Measurements from ENCODE around the gene STARD9. TPM values are rescaled to one million over a fixed set of nuclear protein-coding genes. Genes with fewer than 3 reads are reported as not detected.

STARD9 gene
- total and polyA plus RNA-seq, 2 experiments from 2014 or later = 0.60 to 1.4 TPM

- in situ Hi-C loops (cut with MboI) = no loop called here
- Histone ChIP-seq H3K79me2 (ENCODE audit: insufficient read depth) (no peaks in the 10 kb centered on the region), H3K27ac (no peak overlapping the region), H3K9ac (no peak overlapping the region), H3K36me3 (ENCODE audit: low read depth) (no peaks in the 10 kb centered on the region; the same call in 1 of the 2 replicates), H3K9me2 (ENCODE audit: insufficient read depth) (no peaks in the 10 kb centered on the region), H3K9me3 (ENCODE audit: low read depth) (no peaks in the 10 kb centered on the region), H3K4me3 (no peak overlapping the region), H2AFZ (no peak overlapping the region), H3K27me3 (replicated peaks; ENCODE audit: insufficient read depth) (no peaks in the 10 kb centered on the region), H3K4me2 (ENCODE audit: unreplicated experiment) (no peak overlapping the region), H3K4me1 (ENCODE audit: insufficient read depth) (no peaks in the 10 kb centered on the region), H3F3A (ENCODE audit: insufficient read depth) (peaks cover 5% of the 10 kb centered on the region; the same call in 1 of the 2 replicates), H4K20me1 (ENCODE audit: insufficient read depth) (no peaks in the 10 kb centered on the region)
- TF ChIP-seq EZH2phosphoT487 (IDR thresholded peaks at IDR 0.05; ENCODE audit: insufficient read depth, low read depth) (no peak), EZH2 (IDR thresholded peaks at IDR 0.05; ENCODE audit: insufficient read depth, poor library complexity, severe bottlenecking) (no peak)
- no peak for DNase-seq
- WGBS, 2 experiments (ENCODE audit: low coverage in 1 of 2, low lambda C conversion rate in 2 of 2, missing lambda C conversion rate in 2 of 2) = 97% methylated on average over 6 of the region's 6 CpGs
Observed at GRCh38 chr15:42681119-42681518, 105.7 kb downstream of the STARD9 start.

DNA sequence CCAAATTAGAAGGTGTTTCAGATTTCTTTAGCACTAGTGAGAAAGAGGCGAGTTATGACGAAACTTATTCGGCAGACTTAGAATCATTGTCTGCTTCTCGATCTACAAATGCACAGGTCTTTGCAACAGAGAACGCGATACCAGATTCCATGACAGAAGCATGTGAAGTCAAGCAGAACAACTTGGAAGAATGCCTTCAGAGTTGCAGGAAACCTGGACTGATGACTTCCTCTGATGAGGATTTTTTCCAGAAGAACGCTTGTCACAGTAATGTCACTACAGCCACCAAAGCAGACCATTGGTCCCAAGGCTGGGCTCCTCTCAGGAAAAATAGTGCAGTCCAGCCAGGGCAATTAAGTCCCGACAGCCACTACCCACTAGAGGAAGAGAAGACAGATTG lies 110.9 kb downstream of the STARD9 start:
- no peaks in the 10 kb centered on the region for H3K4me1 ChIP-seq (ENCODE audit: insufficient read depth)
- no peaks in the 10 kb centered on the region for H3K79me2 ChIP-seq (ENCODE audit: insufficient read depth)
- TF ChIP-seq EZH2phosphoT487 (IDR thresholded peaks at IDR 0.05; ENCODE audit: insufficient read depth, low read depth) (no peak), EZH2 (IDR thresholded peaks at IDR 0.05; ENCODE audit: insufficient read depth, poor library complexity, severe bottlenecking) (no peak)
- H3K9ac ChIP-seq = no peak overlapping the region
- H3K27me3 ChIP-seq (replicated peaks; ENCODE audit: insufficient read depth) = no peaks in the 10 kb centered on the region
- H3K27ac ChIP-seq = no peak overlapping the region
- H3K9me3 ChIP-seq (ENCODE audit: low read depth) = no peaks in the 10 kb centered on the region
- H4K20me1 ChIP-seq (ENCODE audit: insufficient read depth) = no peaks in the 10 kb centered on the region
- no peak for DNase-seq
- in situ Hi-C loops (cut with MboI) = no loop called here
- H3K36me3 ChIP-seq (ENCODE audit: low read depth) = no peaks in the 10 kb centered on the region; the same call in 1 of the 2 replicates
- H3K9me2 ChIP-seq (ENCODE audit: insufficient read depth) = no peaks in the 10 kb centered on the region
- no peak overlapping the region for H2AFZ ChIP-seq
- WGBS, 2 experiments (ENCODE audit: low coverage in 1 of 2, low lambda C conversion rate in 2 of 2, missing lambda C conversion rate in 2 of 2) = 96 to 99% methylated on average over 8 of the region's 8 CpGs
- no peak overlapping the region for H3K4me3 ChIP-seq
- H3K4me2 ChIP-seq (ENCODE audit: unreplicated experiment) = no peak overlapping the region
- no peaks in the 10 kb centered on the region for H3F3A ChIP-seq (ENCODE audit: insufficient read depth)

DNA sequence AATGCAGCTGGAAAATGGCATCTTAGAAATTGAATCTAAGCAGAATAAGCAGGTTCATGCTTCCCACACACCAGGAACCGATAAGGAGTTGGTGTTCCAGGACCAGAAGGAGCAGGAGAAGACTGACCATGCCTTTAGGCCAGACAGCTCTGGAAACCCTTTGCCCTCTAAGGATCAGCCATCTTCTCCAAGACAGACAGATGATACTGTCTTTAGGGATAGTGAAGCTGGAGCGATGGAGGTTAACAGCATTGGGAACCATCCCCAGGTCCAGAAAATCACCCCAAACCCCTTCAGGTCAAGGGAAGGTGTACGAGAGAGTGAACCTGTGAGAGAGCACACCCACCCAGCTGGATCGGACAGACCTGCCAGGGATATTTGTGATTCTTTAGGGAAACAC lies 112.3 kb downstream of the STARD9 start:
- no peak for DNase-seq
- TF ChIP-seq EZH2phosphoT487 (IDR thresholded peaks at IDR 0.05; ENCODE audit: insufficient read depth, low read depth) (no peak), EZH2 (IDR thresholded peaks at IDR 0.05; ENCODE audit: insufficient read depth, poor library complexity, severe bottlenecking) (no peak)
- H3F3A ChIP-seq (ENCODE audit: insufficient read depth) = no peaks in the 10 kb centered on the region
- no peaks in the 10 kb centered on the region for H3K27me3 ChIP-seq (replicated peaks; ENCODE audit: insufficient read depth)
- no peaks in the 10 kb centered on the region for H3K36me3 ChIP-seq (ENCODE audit: low read depth)
- in situ Hi-C loops (cut with MboI) = no loop called here
- no peaks in the 10 kb centered on the region for H3K9me2 ChIP-seq (ENCODE audit: insufficient read depth)
- H3K9me3 ChIP-seq (ENCODE audit: low read depth) = no peaks in the 10 kb centered on the region
- H3K9ac ChIP-seq = no peak overlapping the region
- H3K4me2 ChIP-seq (ENCODE audit: unreplicated experiment) = no peak overlapping the region
- no peak overlapping the region for H3K4me3 ChIP-seq
- H3K27ac ChIP-seq = no peak overlapping the region
- no peaks in the 10 kb centered on the region for H3K79me2 ChIP-seq (ENCODE audit: insufficient read depth)
- no peaks in the 10 kb centered on the region for H4K20me1 ChIP-seq (ENCODE audit: insufficient read depth)
- 94 to 96% methylated on average over 4 of the region's 4 CpGs for WGBS, 2 experiments (ENCODE audit: low coverage in 1 of 2, low lambda C conversion rate in 2 of 2, missing lambda C conversion rate in 2 of 2)
- H2AFZ ChIP-seq = no peak overlapping the region
- H3K4me1 ChIP-seq (ENCODE audit: insufficient read depth) = no peaks in the 10 kb centered on the region

- H3K4me2 ChIP-seq (ENCODE audit: unreplicated experiment) = no peak overlapping the region
- no peak for TF ChIP-seq EZH2 (IDR thresholded peaks at IDR 0.05; ENCODE audit: insufficient read depth, poor library complexity, severe bottlenecking)
- DNase-seq = no peak
- no peak overlapping the region for H3K4me3 ChIP-seq
- no peaks in the 10 kb centered on the region for H3K36me3 ChIP-seq (ENCODE audit: low read depth)
- H3K27ac ChIP-seq = no peak overlapping the region
- no peaks in the 10 kb centered on the region for H3K27me3 ChIP-seq (replicated peaks; ENCODE audit: insufficient read depth)
- 72 to 78% methylated on average over 3 of the region's 3 CpGs for WGBS, 2 experiments (ENCODE audit: low coverage in 1 of 2, low lambda C conversion rate in 2 of 2, missing lambda C conversion rate in 2 of 2)
- H2AFZ ChIP-seq = no peak overlapping the region
- H3F3A ChIP-seq (ENCODE audit: insufficient read depth) = no peaks in the 10 kb centered on the region
- no peaks in the 10 kb centered on the region for H3K9me3 ChIP-seq (ENCODE audit: low read depth)
- H3K79me2 ChIP-seq (ENCODE audit: insufficient read depth) = no peaks in the 10 kb centered on the region
- no peak overlapping the region for H3K9ac ChIP-seq
- no peaks in the 10 kb centered on the region for H4K20me1 ChIP-seq (ENCODE audit: insufficient read depth)
- in situ Hi-C loops (cut with MboI) = no loop called here
- no peaks in the 10 kb centered on the region for H3K9me2 ChIP-seq (ENCODE audit: insufficient read depth)
- H3K4me1 ChIP-seq (ENCODE audit: insufficient read depth) = no peaks in the 10 kb centered on the region
Observed at GRCh38 chr15:42688301-42688700, 112.9 kb downstream of the STARD9 start.

DNA sequence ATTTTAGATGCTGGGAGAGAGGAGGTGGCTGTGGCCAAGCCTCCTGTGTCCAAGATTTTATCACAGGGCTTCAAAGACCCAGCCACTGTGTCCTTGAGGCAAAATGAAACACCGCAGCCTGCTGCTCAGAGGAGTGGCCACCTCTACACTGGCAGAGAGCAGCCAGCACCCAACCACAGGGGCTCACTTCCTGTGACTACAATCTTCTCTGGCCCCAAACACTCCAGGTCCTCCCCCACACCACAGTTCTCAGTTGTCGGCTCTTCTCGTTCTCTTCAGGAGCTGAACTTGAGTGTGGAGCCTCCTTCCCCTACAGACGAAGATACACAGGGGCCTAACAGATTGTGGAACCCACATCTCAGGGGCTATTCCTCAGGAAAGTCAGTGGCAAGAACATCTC lies 115.9 kb downstream of the STARD9 start:
- in situ Hi-C loops (cut with MboI) = no loop called here
- Histone ChIP-seq H3K36me3 (ENCODE audit: low read depth) (no peaks in the 10 kb centered on the region), H4K20me1 (ENCODE audit: insufficient read depth) (no peaks in the 10 kb centered on the region), H3K27ac (no peak overlapping the region), H3K4me1 (ENCODE audit: insufficient read depth) (no peaks in the 10 kb centered on the region), H3K79me2 (ENCODE audit: insufficient read depth) (no peaks in the 10 kb centered on the region), H3K4me2 (ENCODE audit: unreplicated experiment) (no peak overlapping the region), H3K4me3 (no peak overlapping the region), H3F3A (ENCODE audit: insufficient read depth) (no peaks in the 10 kb centered on the region), H3K9me3 (ENCODE audit: low read depth) (no peaks in the 10 kb centered on the region), H3K9me2 (ENCODE audit: insufficient read depth) (no peaks in the 10 kb centered on the region), H2AFZ (no peak overlapping the region), H3K9ac (no peak overlapping the region), H3K27me3 (replicated peaks; ENCODE audit: insufficient read depth) (no peaks in the 10 kb centered on the region)
- TF ChIP-seq EZH2 (IDR thresholded peaks at IDR 0.05; ENCODE audit: insufficient read depth, poor library complexity, severe bottlenecking) = no peak
- no peak for TF ChIP-seq EZH2phosphoT487 (IDR thresholded peaks at IDR 0.05; ENCODE audit: insufficient read depth, low read depth)
- 67 to 75% methylated on average over 4 of the region's 4 CpGs for whole genome bisulfite sequencing, 2 experiments (ENCODE audit: low coverage in 1 of 2, low lambda C conversion rate in 2 of 2, missing lambda C conversion rate in 2 of 2)
- DNase-seq = no peak

Measured in GM23248 (cell line).